PFSK-1 (cell line): ENCODE results near the gene ERP27.

ENCODE experiments used
- POLR2AphosphoS5 ChIP-seq: IDR thresholded peaks from 2 replicates; pipeline ENCODE4 v1.6.1; 2012; ENCODE audit warnings: low read depth, mild to moderate bottlenecking, control low read depth, low read length, moderate library complexity
- TAF1 ChIP-seq: IDR thresholded peaks from 2 replicates; pipeline ENCODE4 v1.6.1; 2012; ENCODE audit warnings: low read length, control low read depth, borderline replicate concordance; ENCODE audit not compliant: insufficient read depth
- TF ChIP-seq, protein P1 (sequence below), 2 experiments: IDR thresholded peaks; 2 replicates each; pipeline versions ENCODE4 v1.6.1 to v1.8.0; 2011 to 2012; ENCODE audit warnings: low read depth in 2 of 2, low read length in 2 of 2, control low read depth in 1 of 2, inconsistent platforms in 1 of 2, mild to moderate bottlenecking in 1 of 2, moderate library complexity in 1 of 2; ENCODE audit not compliant: insufficient read depth in 1 of 2

DNA sequence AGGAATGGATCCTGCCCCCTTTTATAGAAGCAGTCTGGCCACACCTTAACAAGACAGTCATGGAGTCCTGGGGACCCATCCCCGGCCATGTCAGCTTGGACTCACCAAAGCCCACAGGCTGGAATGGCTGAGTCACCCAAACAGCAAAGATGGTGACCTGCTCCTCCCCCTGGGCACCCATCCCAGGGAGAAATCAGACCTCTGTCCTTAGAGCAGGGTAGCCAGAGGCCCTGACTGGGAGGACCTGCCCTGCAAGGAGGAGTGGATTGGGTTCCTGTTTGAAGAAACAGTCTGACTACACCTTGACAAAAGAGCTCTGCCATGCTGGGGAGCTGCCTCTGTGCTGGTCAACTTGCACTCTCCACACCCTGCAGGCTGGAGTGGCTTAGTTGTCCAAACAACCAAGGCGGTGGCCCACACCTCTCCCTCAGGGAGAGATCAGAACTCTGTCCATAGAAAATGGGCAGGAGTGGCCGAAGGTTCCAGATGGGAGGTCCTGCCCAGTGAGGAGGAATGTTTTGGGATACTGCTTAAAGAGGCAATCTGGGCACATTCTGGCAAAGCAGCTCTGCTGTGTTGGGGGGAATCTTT is 69.3 kb downstream of the ERP27 start:
- TF ChIP-seq POLR2AphosphoS5 (no peak), TAF1 (no peak)
- TF ChIP-seq, protein P1, sequence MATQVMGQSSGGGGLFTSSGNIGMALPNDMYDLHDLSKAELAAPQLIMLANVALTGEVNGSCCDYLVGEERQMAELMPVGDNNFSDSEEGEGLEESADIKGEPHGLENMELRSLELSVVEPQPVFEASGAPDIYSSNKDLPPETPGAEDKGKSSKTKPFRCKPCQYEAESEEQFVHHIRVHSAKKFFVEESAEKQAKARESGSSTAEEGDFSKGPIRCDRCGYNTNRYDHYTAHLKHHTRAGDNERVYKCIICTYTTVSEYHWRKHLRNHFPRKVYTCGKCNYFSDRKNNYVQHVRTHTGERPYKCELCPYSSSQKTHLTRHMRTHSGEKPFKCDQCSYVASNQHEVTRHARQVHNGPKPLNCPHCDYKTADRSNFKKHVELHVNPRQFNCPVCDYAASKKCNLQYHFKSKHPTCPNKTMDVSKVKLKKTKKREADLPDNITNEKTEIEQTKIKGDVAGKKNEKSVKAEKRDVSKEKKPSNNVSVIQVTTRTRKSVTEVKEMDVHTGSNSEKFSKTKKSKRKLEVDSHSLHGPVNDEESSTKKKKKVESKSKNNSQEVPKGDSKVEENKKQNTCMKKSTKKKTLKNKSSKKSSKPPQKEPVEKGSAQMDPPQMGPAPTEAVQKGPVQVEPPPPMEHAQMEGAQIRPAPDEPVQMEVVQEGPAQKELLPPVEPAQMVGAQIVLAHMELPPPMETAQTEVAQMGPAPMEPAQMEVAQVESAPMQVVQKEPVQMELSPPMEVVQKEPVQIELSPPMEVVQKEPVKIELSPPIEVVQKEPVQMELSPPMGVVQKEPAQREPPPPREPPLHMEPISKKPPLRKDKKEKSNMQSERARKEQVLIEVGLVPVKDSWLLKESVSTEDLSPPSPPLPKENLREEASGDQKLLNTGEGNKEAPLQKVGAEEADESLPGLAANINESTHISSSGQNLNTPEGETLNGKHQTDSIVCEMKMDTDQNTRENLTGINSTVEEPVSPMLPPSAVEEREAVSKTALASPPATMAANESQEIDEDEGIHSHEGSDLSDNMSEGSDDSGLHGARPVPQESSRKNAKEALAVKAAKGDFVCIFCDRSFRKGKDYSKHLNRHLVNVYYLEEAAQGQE (IDR thresholded peaks at IDR 0.05; ENCODE audit: insufficient read depth in 1 of 2, low read depth in 2 of 2, low read length in 2 of 2) = no peak
